Right lobe of liver (tissue), 6 donors: ENCODE results near the gene HMGCS1. TPM values are rescaled to one million over a fixed set of nuclear protein-coding genes. Genes with fewer than 3 reads are reported as not detected.
A peak's percentile ranks its signal among the peaks of the same experiment; 100 is the strongest.

Experiments
- ATAC-seq, 4 donors: fragments of 200-7000 bp; cut with Tn5 transposase; one replicate each; pipeline ENCODE4 v1.9.1; 2020; ENCODE audit warnings: mild to moderate bottlenecking in 4 of 4, moderate library complexity in 4 of 4
- DNase-seq, 3 donors: peaks; one replicate each; pipeline ENCODE4 v3.0.0-alpha.2; 2020
- H3K27ac ChIP-seq, 3 donors: fragments of 200-600 bp; one replicate each; pipeline ENCODE4 v1.8.0; 2022
- H3K27me3 ChIP-seq, 2 donors: fragments of 200-600 bp; one replicate each; pipeline ENCODE4 v1.8.0; 2022
- H3K36me3 ChIP-seq, 4 donors: fragments of 200-600 bp; sonication (generic) in 1 of 4; one replicate each; pipeline versions ENCODE4 v1.5.1 to v1.8.0; 2017 to 2022; ENCODE audit warnings: control low read depth in 1 of 4
- H3K4me1 ChIP-seq, 4 donors: fragments of 200-600 bp; sonication (generic) in 1 of 4; one replicate each; pipeline versions ENCODE4 v1.5.1 to v1.8.0; 2017 to 2022; ENCODE audit warnings: control low read depth in 1 of 4
- H3K4me3 ChIP-seq, 3 donors: fragments of 200-600 bp; one replicate each; pipeline ENCODE4 v1.8.0; 2022
- H3K9me3 ChIP-seq, 4 donors: fragments of 200-600 bp; sonication (generic) in 1 of 4; one replicate each; pipeline versions ENCODE4 v1.5.1 to v1.8.0; 2017 to 2022; ENCODE audit warnings: control low read depth in 1 of 4
- CTCF ChIP-seq, 4 donors: fragments of 200-600 bp in 3 of 4; fragments of 450-650 bp in 1 of 4; IDR thresholded peaks; one replicate each; pipeline versions ENCODE4 v1.5.1 to v1.8.0; 2016 to 2022; ENCODE audit warnings: antibody characterized with exemption in 4 of 4, mild to moderate bottlenecking in 2 of 4
- POLR2A ChIP-seq: fragments of 450-650 bp; IDR thresholded peaks from one replicate; pipeline ENCODE4 v1.6.1; 2017; ENCODE audit warnings: antibody characterized with exemption, mild to moderate bottlenecking
- WGBS: methylation state at CpG from one replicate; pipeline ENCODE4 v1.1.6; 2018; ENCODE audit warnings: low coverage, low lambda C conversion rate; ENCODE audit not compliant: insufficient coverage; ENCODE audit errors: missing lambda C conversion rate; 5-methylcytosine and 5-hydroxymethylcytosine counted together
- intact Hi-C, 2 donors: fragments of 100-400 bp; cut with DNase I; formaldehyde crosslinking; loops; one replicate each; pipeline versions ENCODE4 v1.11.2 to v1.14.1; 2022
- long read RNA-seq: library from polyadenylated mRNA; unstranded; transcript quantifications from one replicate; pipeline ENCODE4 v2.0.0, GENCODE V29; 2019
- total RNA-seq, 6 experiments: library from RNA; depleted of rRNA in 2 of 6; stranded (reverse); fragments of >200 nt in 2 of 6; fragmentation: NEBNext Ultra II Directional in 3 of 6; extraction: Animal tissue kit (Norgen Biotek cat#: 25700) in 3 of 6; gene quantifications; one replicate each; pipeline versions ENCODE4 v1.1.0 to v1.2.4, GENCODE V29; 2016 to 2023
- donor health status: DM: no; HTN: yes; CAD: no.
- donor health status: DM: no; HTN: no; CAD: no.
- donor health status: DM: no; HTN: no; CAD: no.
- donor health status: DM: no; HTN: yes; CAD: no.
- donor health status: DM: no; HTN: yes; CAD: no.

The HMGCS1 gene
- 100 to 1,000 TPM in 2 of 6 experiments, 10 to 100 TPM in 4; 27.9 to 341 (median 62.0) TPM for total RNA-seq
- long read RNA-seq, partial matches to known transcripts = 1 of 17 reads
- long read RNA-seq, other reads (novel, unspliced or antisense) = 13 of 17 reads

- Histone ChIP-seq H3K9me3 (no peaks in the 10 kb centered on the region), H3K4me1 (peaks cover 0 to 38% (median 13%) of the 10 kb centered on the region in 4 donors), H3K27ac (peak within 1 kb of the TSS; percentile 94 to 95 (median 95)), H3K4me3 (peak within 1 kb of the TSS; percentile 87 to 89 (median 87)), H3K27me3 (no peaks in the 10 kb centered on the region), H3K36me3 (no peaks in the 10 kb centered on the region)
- intact Hi-C loops = no loop called here
- DNase-seq (peak; percentile 97 to 99 (median 99)), ATAC-seq (peak; percentile 89 to 97 (median 94))
- WGBS = under 1% methylated on average over 35 of the region's 70 CpGs
- no peak for TF ChIP-seq CTCF (IDR thresholded peaks at IDR 0.05)
- TF ChIP-seq POLR2A = peak; percentile 99
These were observed at the start of gene HMGCS1 for GRCh38 chr5:43313035-43313853. Gene HMGCS1 (minus strand): TSS chr5:43313412. CDS start chr5:43298965, 14,447 bp downstream.

- Histone ChIP-seq H3K9me3 (peaks cover 0 to 8% (median 2%) of the 10 kb centered on the region in 4 donors), H3K27ac (peak overlapping the region in 1 of 3 donors; percentile 50), H3K36me3 (no peaks in the 10 kb centered on the region), H3K4me3 (no peak overlapping the region), H3K4me1 (peaks cover 0 to 10% (median 3%) of the 10 kb centered on the region in 4 donors), H3K27me3 (no peaks in the 10 kb centered on the region)
- ATAC-seq (no peak), DNase-seq (no peak)
- intact Hi-C loops = no loop called here
- TF ChIP-seq POLR2A (no peak), CTCF (IDR thresholded peaks at IDR 0.05) (no peak)
These were observed 45.5 kb upstream of the HMGCS1 start for GRCh38 chr5:43358726-43359125.

GRCh38 chr5:43358301-43358700, 45.1 kb upstream of the HMGCS1 start:
- Histone ChIP-seq H3K27ac (peak overlapping the region in 1 of 3 donors; percentile 50), H3K4me3 (no peak overlapping the region), H3K9me3 (peaks cover 0 to 8% (median 2%) of the 10 kb centered on the region in 4 donors), H3K4me1 (peaks cover 0 to 10% (median 3%) of the 10 kb centered on the region in 4 donors), H3K36me3 (no peaks in the 10 kb centered on the region), H3K27me3 (no peaks in the 10 kb centered on the region)
- TF ChIP-seq CTCF (IDR thresholded peaks at IDR 0.05) = no peak
- TF ChIP-seq POLR2A = no peak
- DNase-seq = no peak
- WGBS = 20% methylated on average over 3 of the region's 3 CpGs
- peak in 1 of 4 donors; percentile 16 for ATAC-seq
- intact Hi-C loops = no loop called here

GRCh38 chr5:43357878-43358281, 44.7 kb upstream of the HMGCS1 start:
- Histone ChIP-seq H3K9me3 (peaks cover 0 to 8% (median 2%) of the 10 kb centered on the region in 4 donors), H3K27ac (peak overlapping the region in 1 of 3 donors; percentile 50), H3K27me3 (no peaks in the 10 kb centered on the region), H3K4me3 (no peak overlapping the region), H3K4me1 (peaks cover 0 to 10% (median 3%) of the 10 kb centered on the region in 4 donors), H3K36me3 (no peaks in the 10 kb centered on the region)
- DNase-seq (no peak), ATAC-seq (no peak)
- 56% methylated on average over 3 of the region's 3 CpGs for WGBS
- no peak for TF ChIP-seq POLR2A
- TF ChIP-seq CTCF (IDR thresholded peaks at IDR 0.05) = no peak
- intact Hi-C loops = no loop called here
